Endodermal cell (in vitro differentiated cells): Measurements from ENCODE around the gene TSPAN16. TPM values are rescaled to one million over a fixed set of nuclear protein-coding genes. Genes with fewer than 3 reads are reported as not detected.
"Not testable (repeated sequence)": the region's sequence is repeated elsewhere in the genome, so short reads cannot be mapped to it uniquely, and the experiment has no call there.

ENCODE experiments used
- DNase-seq: peaks from one replicate; pipeline ENCODE4 v3.0.0-alpha.2; 2017
- H3K27ac ChIP-seq: 2 replicates; pipeline ENCODE4 v1.5.1; 2013; ENCODE audit warnings: mild to moderate bottlenecking, low read depth, low read length, moderate library complexity
- H3K27me3 ChIP-seq: 2 replicates; pipeline ENCODE4 v1.6.1; 2013; ENCODE audit warnings: mild to moderate bottlenecking, low read length, moderate library complexity; ENCODE audit not compliant: insufficient read depth, control insufficient read depth, poor library complexity, severe bottlenecking
- H3K36me3 ChIP-seq: 2 replicates; pipeline ENCODE4 v1.7.0; 2013; ENCODE audit warnings: mild to moderate bottlenecking, low read length, moderate library complexity; ENCODE audit not compliant: control insufficient read depth, insufficient read depth
- H3K4me1 ChIP-seq: one replicate; pipeline ENCODE4 v1.7.0; 2013; ENCODE audit warnings: low read length; ENCODE audit not compliant: control insufficient read depth, insufficient read depth
- H3K4me3 ChIP-seq: 2 replicates; pipeline ENCODE4 v1.5.1; 2013; ENCODE audit warnings: mild to moderate bottlenecking, low read length, moderate library complexity
- H3K9ac ChIP-seq: 2 replicates; pipeline ENCODE4 v1.6.1; 2013; ENCODE audit warnings: mild to moderate bottlenecking, low read length, moderate library complexity; ENCODE audit not compliant: poor library complexity, severe bottlenecking; ENCODE audit errors: extremely low read depth
- H3K9me3 ChIP-seq: 2 replicates; pipeline ENCODE4 v1.6.1; 2013; ENCODE audit warnings: mild to moderate bottlenecking, low read length, moderate library complexity; ENCODE audit not compliant: control insufficient read depth
- H3K27ac Mint-ChIP-seq: 2 replicates; pipeline ENCODE4 v1.8.0; 2020; ENCODE audit warnings: mixed read lengths
- H3K27me3 Mint-ChIP-seq: 2 replicates; pipeline ENCODE4 v1.8.0; 2021; ENCODE audit warnings: mild to moderate bottlenecking, mixed read lengths; ENCODE audit not compliant: insufficient read depth
- H3K36me3 Mint-ChIP-seq: 2 replicates; pipeline ENCODE4 v1.8.0; 2020; ENCODE audit warnings: low read depth, mixed read lengths
- H3K4me1 Mint-ChIP-seq: 2 replicates; pipeline ENCODE4 v1.8.0; 2020; ENCODE audit warnings: mixed read lengths
- H3K4me3 Mint-ChIP-seq: 2 replicates; pipeline ENCODE4 v1.8.0; 2020; ENCODE audit warnings: mild to moderate bottlenecking, moderate library complexity, mixed read lengths
- H3K9me3 Mint-ChIP-seq: 2 replicates; pipeline ENCODE4 v1.8.0; 2020; ENCODE audit warnings: mild to moderate bottlenecking, mixed read lengths
- WGBS, 2 experiments: methylation state at CpG; one replicate each; pipeline versions ENCODE4 v1.1.5 to v1.1.7; 2013; ENCODE audit warnings: missing lambda C conversion rate in 2 of 2, mixed read lengths in 1 of 2; ENCODE audit not compliant: insufficient coverage in 1 of 2, insufficient read length in 1 of 2; 5-methylcytosine and 5-hydroxymethylcytosine counted together
- total RNA-seq, 2 donors: library from RNA; stranded (reverse); fragmentation: NEBNext Ultra II Directional in 1 of 2; extraction: Animal tissue kit (Norgen Biotek cat#: 25700) in 1 of 2; gene quantifications; 2 replicates in 1 of 2; 3 replicates in 1 of 2; pipeline ENCODE4 v1.2.1, GENCODE V29; 2021
- TF ChIP-seq, protein P1 (sequence below): fragments of 200-600 bp; sonication (generic); conservative IDR thresholded peaks from 2 replicates; pipeline ENCODE4 v1.5.0; 2021; ENCODE audit warnings: antibody characterized with exemption, mild to moderate bottlenecking

TSPAN16 gene
- total RNA-seq, 2 donors from 2014 or later: not detected

DNA sequence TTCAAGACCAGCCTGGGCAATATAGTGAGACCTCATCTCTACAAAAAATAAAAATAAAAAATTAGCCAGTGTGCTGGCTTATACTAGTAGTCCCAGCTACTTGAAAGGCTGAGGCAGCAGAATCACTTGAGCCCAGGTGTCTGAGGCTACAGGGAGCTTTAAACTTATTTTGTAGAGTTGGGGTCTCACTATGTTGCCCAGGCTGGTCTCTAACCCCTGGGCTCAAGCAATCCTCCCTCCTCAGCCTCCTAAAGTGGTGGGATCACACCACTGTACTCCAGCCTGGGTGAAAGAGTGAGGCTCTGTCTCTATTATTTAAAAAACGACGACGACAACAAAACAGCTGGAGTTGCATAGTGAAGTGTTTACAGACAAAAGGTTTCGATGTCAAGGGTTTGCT lies 35.5 kb downstream of the TSPAN16 start:
- Histone ChIP-seq H3K4me3 (no peak overlapping the region), H3K9ac (no peak overlapping the region), H3K4me1 (no peaks in the 10 kb centered on the region), H3K27me3 (no peaks in the 10 kb centered on the region), H3K9me3 (no peaks in the 10 kb centered on the region), H3K27ac (no peak overlapping the region), H3K36me3 (peaks cover 45% of the 10 kb centered on the region)
- Mint-ChIP-seq H3K27ac (no peak overlapping the region), H3K4me3 (no peak overlapping the region), H3K4me1 (no peaks in the 10 kb centered on the region), H3K9me3 (peaks cover 2% of the 10 kb centered on the region), H3K27me3 (no peaks in the 10 kb centered on the region), H3K36me3 (peaks cover 62% of the 10 kb centered on the region)
- WGBS, 2 experiments: 93 to 98% methylated on average over 4 of the region's 4 CpGs
- DNase-seq: no peak
- TF ChIP-seq, protein P1, sequence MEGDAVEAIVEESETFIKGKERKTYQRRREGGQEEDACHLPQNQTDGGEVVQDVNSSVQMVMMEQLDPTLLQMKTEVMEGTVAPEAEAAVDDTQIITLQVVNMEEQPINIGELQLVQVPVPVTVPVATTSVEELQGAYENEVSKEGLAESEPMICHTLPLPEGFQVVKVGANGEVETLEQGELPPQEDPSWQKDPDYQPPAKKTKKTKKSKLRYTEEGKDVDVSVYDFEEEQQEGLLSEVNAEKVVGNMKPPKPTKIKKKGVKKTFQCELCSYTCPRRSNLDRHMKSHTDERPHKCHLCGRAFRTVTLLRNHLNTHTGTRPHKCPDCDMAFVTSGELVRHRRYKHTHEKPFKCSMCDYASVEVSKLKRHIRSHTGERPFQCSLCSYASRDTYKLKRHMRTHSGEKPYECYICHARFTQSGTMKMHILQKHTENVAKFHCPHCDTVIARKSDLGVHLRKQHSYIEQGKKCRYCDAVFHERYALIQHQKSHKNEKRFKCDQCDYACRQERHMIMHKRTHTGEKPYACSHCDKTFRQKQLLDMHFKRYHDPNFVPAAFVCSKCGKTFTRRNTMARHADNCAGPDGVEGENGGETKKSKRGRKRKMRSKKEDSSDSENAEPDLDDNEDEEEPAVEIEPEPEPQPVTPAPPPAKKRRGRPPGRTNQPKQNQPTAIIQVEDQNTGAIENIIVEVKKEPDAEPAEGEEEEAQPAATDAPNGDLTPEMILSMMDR: no peak

DNA sequence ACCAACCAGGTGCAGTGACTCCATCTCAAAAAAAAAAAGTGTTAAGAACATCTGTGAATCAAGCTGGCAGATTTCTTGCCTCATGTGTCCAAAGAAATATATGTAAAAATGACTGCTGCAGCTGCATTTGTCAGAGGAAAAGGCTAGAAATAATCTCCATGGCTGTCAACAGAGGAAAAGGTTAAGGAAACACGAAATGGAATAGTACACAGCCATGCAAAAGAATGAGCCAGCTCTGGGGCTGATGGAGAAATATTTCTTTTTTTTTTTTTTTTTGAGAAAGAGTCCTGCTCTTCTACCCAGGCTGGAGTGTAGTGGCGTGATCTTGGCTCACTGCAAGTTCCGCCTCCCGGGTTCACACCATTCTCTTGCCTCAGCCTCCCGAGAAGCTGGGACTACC lies 36.9 kb downstream of the TSPAN16 start:
- Histone ChIP-seq H3K9me3 (no peaks in the 10 kb centered on the region), H3K4me3 (no peak overlapping the region), H3K27me3 (no peaks in the 10 kb centered on the region), H3K36me3 (peaks cover 49% of the 10 kb centered on the region), H3K4me1 (peaks cover under 1% of the 10 kb centered on the region), H3K9ac (no peak overlapping the region), H3K27ac (no peak overlapping the region)
- no peak overlapping the region for H3K27ac Mint-ChIP-seq
- peaks cover 61% of the 10 kb centered on the region for H3K36me3 Mint-ChIP-seq
- peaks cover 2% of the 10 kb centered on the region for H3K9me3 Mint-ChIP-seq
- no peak overlapping the region for H3K4me3 Mint-ChIP-seq
- WGBS, 2 experiments: 71 to 96% methylated on average over 1 to 5 of the region's 5 CpGs
- H3K27me3 Mint-ChIP-seq: no peaks in the 10 kb centered on the region
- DNase-seq: no peak
- TF ChIP-seq, protein P1: no peak
- H3K4me1 Mint-ChIP-seq: no peaks in the 10 kb centered on the region

- H3K27me3 Mint-ChIP-seq, H3K27ac ChIP-seq, H3K4me1 Mint-ChIP-seq, H3K9me3 Mint-ChIP-seq, H3K27me3 ChIP-seq, H3K9me3 ChIP-seq, H3K4me1 ChIP-seq, H3K9ac ChIP-seq, H3K4me3 Mint-ChIP-seq, H3K27ac Mint-ChIP-seq, H3K4me3 ChIP-seq, DNase-seq: not testable (repeated sequence)
- H3K36me3 Mint-ChIP-seq: peaks cover 60% of the 10 kb centered on the region
- peaks cover 48% of the 10 kb centered on the region for H3K36me3 ChIP-seq
- 87 to 95% methylated on average over 9 of the region's 9 CpGs for WGBS, 2 experiments
Measured at GRCh38 chr19:11333838-11334237, 37.9 kb downstream of the TSPAN16 start.

DNA sequence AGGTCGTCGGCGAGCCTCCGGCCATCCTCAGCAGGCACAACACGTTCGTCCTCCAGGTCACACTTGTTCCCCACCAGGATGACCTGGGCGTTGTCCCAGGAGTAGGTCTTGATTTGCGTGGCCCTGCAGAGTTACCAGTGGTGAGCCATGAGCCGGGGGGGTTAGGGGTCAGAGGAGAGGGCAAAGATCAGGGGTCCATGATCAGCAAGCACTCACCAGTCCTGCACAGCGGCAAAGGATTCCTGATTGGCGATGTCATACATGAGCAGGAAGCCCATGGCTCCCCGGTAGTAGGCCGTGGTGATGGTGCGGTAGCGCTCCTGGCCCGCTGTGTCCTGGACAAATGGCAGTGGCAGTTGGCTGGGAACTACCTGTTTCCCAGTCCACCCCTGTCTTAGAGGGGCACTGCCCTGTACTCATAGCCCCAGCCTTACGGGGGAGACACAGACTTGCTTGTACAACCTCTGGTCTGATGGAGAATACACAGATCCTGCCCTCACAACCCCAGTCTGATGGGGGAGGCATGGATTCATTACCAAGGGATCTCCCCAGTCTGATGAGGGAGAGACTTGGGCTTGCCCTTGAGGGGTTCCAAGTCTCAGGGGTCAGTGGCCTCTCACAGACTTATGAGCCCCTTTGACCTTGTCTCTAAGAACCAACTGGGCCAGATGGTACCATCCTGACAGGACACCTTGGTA lies 39.6 kb downstream of the TSPAN16 start:
- Mint-ChIP-seq H3K4me1 (peaks cover 5% of the 10 kb centered on the region), H3K36me3 (peaks cover 50% of the 10 kb centered on the region), H3K27me3 (no peaks in the 10 kb centered on the region), H3K9me3 (peaks cover 2% of the 10 kb centered on the region), H3K4me3 (no peak overlapping the region), H3K27ac (no peak overlapping the region)
- TF ChIP-seq, protein P1: no peak
- no peak overlapping the region for H3K9ac ChIP-seq
- peaks cover 41% of the 10 kb centered on the region for H3K36me3 ChIP-seq
- no peak for DNase-seq
- H3K4me3 ChIP-seq: no peak overlapping the region
- no peaks in the 10 kb centered on the region for H3K27me3 ChIP-seq
- H3K9me3 ChIP-seq: no peaks in the 10 kb centered on the region
- 96 to 98% methylated on average over 17 of the region's 17 CpGs for WGBS, 2 experiments
- peaks cover 5% of the 10 kb centered on the region for H3K4me1 ChIP-seq
- no peak overlapping the region for H3K27ac ChIP-seq
